Neuronal stem cell (in vitro differentiated cells): ENCODE data around the gene UBQLN1.
"Not testable (repeated sequence)": the region's sequence is repeated elsewhere in the genome, so short reads cannot be mapped to it uniquely, and the experiment has no call there.

Experiments used
- DNase-seq: peaks from one replicate; pipeline ENCODE4 v3.0.0-alpha.2; 2013; ENCODE audit warnings: low spot score
- H2AFZ ChIP-seq: one replicate; pipeline ENCODE4 v1.6.1; 2013; ENCODE audit warnings: mild to moderate bottlenecking, low read length, inconsistent platforms
- H2AK5ac ChIP-seq: 2 replicates; pipeline ENCODE4 v1.6.1; 2013; ENCODE audit warnings: low read depth, mild to moderate bottlenecking, inconsistent platforms, low read length, moderate library complexity, mixed read lengths
- H2BK120ac ChIP-seq: 2 replicates; pipeline ENCODE4 v1.6.1; 2013; ENCODE audit warnings: low read depth, mild to moderate bottlenecking, inconsistent platforms, low read length, moderate library complexity, mixed read lengths
- H2BK12ac ChIP-seq: one replicate; pipeline ENCODE4 v1.6.1; 2013; ENCODE audit warnings: low read length, inconsistent platforms
- H2BK15ac ChIP-seq: 2 replicates; pipeline ENCODE4 v1.6.1; 2013; ENCODE audit warnings: mild to moderate bottlenecking, low read length, inconsistent platforms, mixed read lengths
- H2BK5ac ChIP-seq: one replicate; pipeline ENCODE4 v1.6.1; 2013; ENCODE audit warnings: inconsistent platforms, mild to moderate bottlenecking, low read length, moderate library complexity
- H3K14ac ChIP-seq: one replicate; pipeline ENCODE4 v1.6.1; 2013; ENCODE audit warnings: low read length, inconsistent platforms
- H3K18ac ChIP-seq: 2 replicates; pipeline ENCODE4 v1.6.1; 2013; ENCODE audit warnings: low read length, inconsistent platforms
- H3K23ac ChIP-seq: 2 replicates; pipeline ENCODE4 v1.6.1; 2013; ENCODE audit warnings: low read depth, mild to moderate bottlenecking, mixed read lengths, low read length, inconsistent platforms; ENCODE audit not compliant: poor library complexity
- H3K27ac ChIP-seq: replicated peaks from 3 replicates; pipeline ENCODE4 v1.5.1; 2013; ENCODE audit warnings: low read length, inconsistent platforms
- H3K27me3 ChIP-seq, 3 experiments: 2 replicates each; pipeline ENCODE4 v1.6.1; 2013; ENCODE audit warnings: low read length in 3 of 3, mild to moderate bottlenecking in 2 of 3, inconsistent platforms in 1 of 3, low read depth in 1 of 3, mixed read lengths in 1 of 3, moderate library complexity in 1 of 3; ENCODE audit not compliant: control insufficient read depth in 3 of 3, insufficient read depth in 3 of 3
- H3K36me3 ChIP-seq, 2 donors: replicated peaks in 1 of 2; 2 replicates each; pipeline ENCODE4 v1.6.1; 2013; ENCODE audit warnings: low read length in 2 of 2; ENCODE audit not compliant: control insufficient read depth in 2 of 2, insufficient read depth in 2 of 2
- H3K4ac ChIP-seq: 2 replicates; pipeline ENCODE4 v1.6.1; 2013; ENCODE audit warnings: inconsistent platforms, mild to moderate bottlenecking, low read length, moderate library complexity
- H3K4me1 ChIP-seq, 2 donors: 1 replicate in 1 of 2; 2 replicates in 1 of 2; pipeline ENCODE4 v1.6.1; 2013; ENCODE audit warnings: low read length in 2 of 2, low read depth in 1 of 2; ENCODE audit not compliant: control insufficient read depth in 2 of 2, insufficient read depth in 1 of 2
- H3K4me2 ChIP-seq: one replicate; pipeline ENCODE4 v1.6.1; 2013; ENCODE audit warnings: mild to moderate bottlenecking, low read length, inconsistent platforms; ENCODE audit not compliant: insufficient read depth, poor library complexity, severe bottlenecking
- H3K4me3 ChIP-seq, 2 donors: 2 replicates each; pipeline ENCODE4 v1.5.1; 2013; ENCODE audit warnings: low read length in 2 of 2, mild to moderate bottlenecking in 2 of 2, inconsistent platforms in 1 of 2, moderate library complexity in 1 of 2
- H3K79me1 ChIP-seq: one replicate; pipeline ENCODE4 v1.6.1; 2013; ENCODE audit warnings: low read depth, mild to moderate bottlenecking, inconsistent platforms, low read length, moderate library complexity
- H3K9ac ChIP-seq: one replicate; pipeline ENCODE4 v1.6.1; 2013; ENCODE audit warnings: mild to moderate bottlenecking, low read depth, low read length, inconsistent platforms; ENCODE audit not compliant: poor library complexity
- H3K9me3 ChIP-seq, 2 donors: replicated peaks in 1 of 2; 2 replicates each; pipeline versions ENCODE3 to v1.6.1; 2013; ENCODE audit warnings: low read length in 2 of 2, mild to moderate bottlenecking in 2 of 2, inconsistent platforms in 1 of 2, low read depth in 1 of 2, mixed read lengths in 1 of 2, moderate library complexity in 1 of 2; ENCODE audit not compliant: control insufficient read depth in 2 of 2, insufficient read depth in 1 of 2
- H4K8ac ChIP-seq: one replicate; pipeline ENCODE4 v1.6.1; 2013; ENCODE audit warnings: low read depth, mild to moderate bottlenecking, inconsistent platforms, low read length, moderate library complexity
- H4K91ac ChIP-seq: one replicate; pipeline ENCODE4 v1.6.1; 2013; ENCODE audit warnings: low read length, low read depth, mild to moderate bottlenecking, inconsistent platforms; ENCODE audit not compliant: poor library complexity
- WGBS, 2 donors: extraction: QIAGEN DNeasy Blood & Tissue Kit; methylation state at CpG; one replicate each; pipeline ENCODE4 v1.1.7; 2013; ENCODE audit warnings: missing lambda C conversion rate in 2 of 2, mixed read lengths in 1 of 2; ENCODE audit not compliant: insufficient read length in 2 of 2, insufficient replicate concordance in 1 of 2; ENCODE audit errors: extremely low coverage in 2 of 2; 5-methylcytosine and 5-hydroxymethylcytosine counted together

Gene UBQLN1

DNA sequence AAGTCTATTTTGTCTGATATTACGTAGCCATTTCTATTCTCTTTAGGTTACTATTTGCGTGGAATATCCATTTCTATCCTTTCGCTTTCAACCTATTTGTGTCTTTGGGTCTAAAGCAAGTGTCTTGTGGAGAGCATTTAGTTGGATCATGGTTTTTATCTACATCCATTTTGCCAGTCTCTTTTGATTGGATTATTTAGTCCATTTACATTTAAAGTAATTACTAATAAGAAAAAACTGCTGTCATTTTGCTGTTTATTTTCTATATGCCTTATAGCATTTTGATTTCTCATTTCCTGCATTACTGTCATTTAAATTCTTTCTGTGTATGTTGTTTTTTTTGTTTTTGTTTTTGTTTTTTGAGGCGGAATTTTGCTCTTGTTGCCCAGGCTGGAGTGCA, 26.0 kb upstream of the UBQLN1 start:
- no CpG with 5 or more reads among the region's 4 CpGs for WGBS, 2 donors
- H3K4me2 ChIP-seq = no peak overlapping the region
- H3K23ac ChIP-seq = no peak overlapping the region
- H3K27ac ChIP-seq = no peak overlapping the region
- H2AFZ ChIP-seq = no peak overlapping the region
- no peaks in the 10 kb centered on the region for H3K36me3 ChIP-seq
- H2BK120ac ChIP-seq = no peak overlapping the region
- H2AK5ac ChIP-seq = no peak overlapping the region
- no peak overlapping the region for H2BK12ac ChIP-seq
- H3K14ac ChIP-seq = no peak overlapping the region
- H3K4me3 ChIP-seq = no peak overlapping the region
- no peaks in the 10 kb centered on the region for H3K4me1 ChIP-seq
- no peak overlapping the region for H3K4ac ChIP-seq
- no peaks in the 10 kb centered on the region for H3K27me3 ChIP-seq
- no peak for DNase-seq
- no peak overlapping the region for H2BK15ac ChIP-seq
- no peak overlapping the region for H3K18ac ChIP-seq
- H2BK5ac ChIP-seq = no peak overlapping the region
- no peaks in the 10 kb centered on the region for H3K9me3 ChIP-seq
- H3K9ac ChIP-seq = no peak overlapping the region
- no peak overlapping the region for H4K8ac ChIP-seq
- H4K91ac ChIP-seq = no peak overlapping the region
- no peaks in the 10 kb centered on the region for H3K79me1 ChIP-seq

- H3K4ac ChIP-seq, H3K79me1 ChIP-seq, H4K8ac ChIP-seq, H3K27ac ChIP-seq, H3K14ac ChIP-seq, H3K4me1 ChIP-seq, H2BK120ac ChIP-seq, H2BK12ac ChIP-seq, H3K27me3 ChIP-seq, H3K4me2 ChIP-seq, H2BK5ac ChIP-seq, H2AK5ac ChIP-seq, H3K23ac ChIP-seq, H2BK15ac ChIP-seq, H4K91ac ChIP-seq, H3K18ac ChIP-seq, H2AFZ ChIP-seq, H3K9ac ChIP-seq, DNase-seq, H3K9me3 ChIP-seq, H3K4me3 ChIP-seq, H3K36me3 ChIP-seq: not testable (repeated sequence)
- no CpG with 5 or more reads among the region's 22 CpGs for WGBS, 2 donors
Measured at GRCh38 chr9:83728591-83729368, 21.0 kb upstream of the UBQLN1 start.

DNA sequence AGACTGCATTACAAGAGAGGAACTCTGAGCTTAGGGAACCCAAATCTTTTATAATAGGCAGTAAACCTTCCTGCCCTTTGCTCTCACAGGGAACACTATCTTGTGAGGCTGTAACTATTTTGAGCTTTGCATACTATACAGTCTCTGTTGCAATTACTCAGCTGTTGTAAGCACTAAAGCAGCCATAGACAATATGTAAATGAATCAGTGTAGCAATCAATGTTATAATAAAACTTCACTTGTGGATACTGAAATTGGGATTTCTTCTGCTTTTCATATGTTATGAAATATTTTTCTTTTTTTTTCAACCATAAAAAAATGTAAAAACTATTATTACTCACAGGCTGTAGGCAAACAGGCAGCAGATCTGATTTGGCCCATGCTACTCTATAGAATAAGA, 16.7 kb upstream of the UBQLN1 start:
- H3K4me3 ChIP-seq = no peak overlapping the region

DNA sequence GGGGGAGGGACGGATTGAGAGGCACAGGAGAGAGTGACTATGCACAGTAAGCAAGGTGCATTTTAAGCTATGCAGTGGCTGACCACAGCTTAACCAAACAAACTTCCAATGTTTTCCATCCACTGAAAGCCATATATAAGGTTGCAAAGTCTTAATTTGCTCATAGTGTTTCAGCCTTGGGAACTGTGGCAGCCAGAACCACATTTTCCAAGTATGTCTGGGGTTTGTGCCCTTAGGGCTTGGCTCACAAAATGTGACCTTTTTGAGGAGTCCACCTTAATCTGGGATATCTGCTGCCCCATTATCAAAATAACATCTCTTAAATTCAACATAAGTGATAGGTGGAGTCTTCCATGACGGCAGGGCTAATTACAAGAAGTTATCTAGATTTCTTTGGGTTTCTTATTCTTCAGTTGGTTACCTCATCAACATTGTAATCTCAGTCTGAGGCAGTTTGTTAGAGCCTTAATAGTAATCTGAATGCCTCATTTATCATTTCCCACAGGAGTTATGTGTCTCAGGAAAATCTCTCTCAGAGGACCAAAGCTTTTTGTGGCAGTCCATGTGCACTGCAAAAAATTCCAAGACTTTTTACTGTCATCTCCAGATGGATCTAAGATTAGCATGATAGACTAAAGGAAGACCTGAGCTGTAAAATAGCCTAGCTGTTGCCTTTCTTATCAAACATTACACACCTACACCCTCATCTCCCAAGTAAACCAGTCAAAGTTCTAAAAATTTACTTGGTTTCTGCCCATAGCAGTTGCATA, 15.2 kb upstream of the UBQLN1 start:
- Histone ChIP-seq H2AK5ac (no peak overlapping the region), H3K79me1 (no peaks in the 10 kb centered on the region), H3K14ac (no peak overlapping the region), H2BK120ac (no peak overlapping the region), H3K4me2 (no peak overlapping the region), H2AFZ (no peak overlapping the region), H3K4me3 (no peak overlapping the region), H3K9me3 (no peaks in the 10 kb centered on the region), H2BK12ac (no peak overlapping the region), H4K91ac (no peak overlapping the region), H3K27me3 (peaks cover 0 to 6% (median 0%) of the 10 kb centered on the region in 3 experiments), H4K8ac (no peak overlapping the region), H2BK5ac (no peak overlapping the region), H2BK15ac (no peak overlapping the region), H3K4ac (no peak overlapping the region), H3K23ac (no peak overlapping the region), H3K18ac (no peak overlapping the region), H3K36me3 (no peaks in the 10 kb centered on the region), H3K27ac (no peak overlapping the region), H3K4me1 (no peaks in the 10 kb centered on the region), H3K9ac (no peak overlapping the region)
- WGBS, 2 donors = no CpG with 5 or more reads among the region's 2 CpGs
- DNase-seq = no peak

More for the DNA sequence above, 16.7 kb upstream of the UBQLN1 start:
- H3K27ac ChIP-seq = no peak overlapping the region
- H2BK15ac ChIP-seq = no peak overlapping the region
- no peaks in the 10 kb centered on the region for H3K79me1 ChIP-seq
- H3K14ac ChIP-seq = no peak overlapping the region
- peaks cover 0 to 6% (median 0%) of the 10 kb centered on the region in 3 experiments for H3K27me3 ChIP-seq
- no peak overlapping the region for H4K91ac ChIP-seq
- H3K9ac ChIP-seq = no peak overlapping the region
- H3K4ac ChIP-seq = no peak overlapping the region
- no peak overlapping the region for H2AFZ ChIP-seq
- no peaks in the 10 kb centered on the region for H3K4me1 ChIP-seq
- no peak overlapping the region for H2BK12ac ChIP-seq
- no peak overlapping the region for H3K18ac ChIP-seq
- H2BK5ac ChIP-seq = no peak overlapping the region
- DNase-seq = no peak
- H3K4me2 ChIP-seq = no peak overlapping the region
- H2AK5ac ChIP-seq = no peak overlapping the region
- H2BK120ac ChIP-seq = no peak overlapping the region
- H3K9me3 ChIP-seq = no peaks in the 10 kb centered on the region
- H3K23ac ChIP-seq = no peak overlapping the region
- H4K8ac ChIP-seq = no peak overlapping the region
- H3K36me3 ChIP-seq = no peaks in the 10 kb centered on the region
